NCI-H128 (cell line): ENCODE results near the gene EYA2.

Source experiments
- DNase-seq: peaks from one replicate; lab custom pipeline; 2025; ENCODE audit not compliant: unreplicated experiment; lab: John Stamatoyannopoulos, UW

Gene EYA2

GRCh38 chr20:47127999-47128398 is 233.4 kb downstream of the EYA2 start:
- no peak for DNase-seq

GRCh38 chr20:47129306-47129705 is 234.7 kb downstream of the EYA2 start:
- no peak for DNase-seq

GRCh38 chr20:47133809-47134456 is 239.3 kb downstream of the EYA2 start:
- DNase-seq = no peak

GRCh38 chr20:47136782-47137181 is 242.1 kb downstream of the EYA2 start:
- no peak for DNase-seq

- DNase-seq = no peak
Measured at GRCh38 chr20:47137231-47137870, 242.7 kb downstream of the EYA2 start.

- DNase-seq = no peak
Measured at GRCh38 chr20:47139934-47140535, 245.4 kb downstream of the EYA2 start.

- DNase-seq = no peak
Measured at GRCh38 chr20:47141350-47141921, 246.8 kb downstream of the EYA2 start.

- no peak for DNase-seq
Measured at GRCh38 chr20:47141941-47142773, 247.5 kb downstream of the EYA2 start.

GRCh38 chr20:47142774-47143170 is 248.1 kb downstream of the EYA2 start:
- DNase-seq = no peak

GRCh38 chr20:47143657-47144056 is 249.0 kb downstream of the EYA2 start:
- no peak for DNase-seq

GRCh38 chr20:47144463-47144862 is 249.8 kb downstream of the EYA2 start:
- DNase-seq = no peak

- DNase-seq = no peak
Measured at GRCh38 chr20:47146686-47147085, 252.0 kb downstream of the EYA2 start.

- DNase-seq = no peak
Measured at GRCh38 chr20:47148059-47148458, 253.4 kb downstream of the EYA2 start.

GRCh38 chr20:47149939-47150338 is 255.3 kb downstream of the EYA2 start:
- no peak for DNase-seq

GRCh38 chr20:47150403-47151152 is 255.9 kb downstream of the EYA2 start:
- DNase-seq = peak; percentile 5

- no peak for DNase-seq
Measured at GRCh38 chr20:47152068-47152467, 257.4 kb downstream of the EYA2 start.

GRCh38 chr20:47154089-47154488 is 259.4 kb downstream of the EYA2 start:
- no peak for DNase-seq

GRCh38 chr20:47156301-47157137 is 261.9 kb downstream of the EYA2 start:
- no peak for DNase-seq

GRCh38 chr20:47159166-47159565 is 264.5 kb downstream of the EYA2 start:
- no peak for DNase-seq

- no peak for DNase-seq
Measured at GRCh38 chr20:47160240-47160639, 265.6 kb downstream of the EYA2 start.
